ENCODE data around the gene YPEL1.
"Not testable (repeated sequence)": the region's sequence is repeated elsewhere in the genome, so short reads cannot be mapped to it uniquely, and the experiment has no call there.

Gene YPEL1

GRCh38 chr22:21729184-21729583 lies 6.4 kb downstream of the YPEL1 start:
- H2BK5ac ChIP-seq (ENCODE audit: low read depth, low read length, poor library complexity); H2AK5ac ChIP-seq (ENCODE audit: low read length); H3K18ac ChIP-seq (ENCODE audit: low read length); H3K36me3 ChIP-seq (ENCODE audit: control insufficient read depth in 1 of 2, insufficient read depth in 2 of 2, low read length in 2 of 2); H3K4me1 ChIP-seq (ENCODE audit: control insufficient read depth in 1 of 2, insufficient read depth in 2 of 2, low read length in 2 of 2); H4K12ac ChIP-seq (ENCODE audit: low read depth, low read length); H3K14ac ChIP-seq (ENCODE audit: low read length); H2AFZ ChIP-seq (ENCODE audit: insufficient read depth, low read length, poor library complexity); H3K9me3 ChIP-seq (ENCODE audit: insufficient read depth, low read depth, low read length); H3K4me3 ChIP-seq (ENCODE audit: low read depth, low read length); H4K91ac ChIP-seq (ENCODE audit: low read depth, low read length); H2BK12ac ChIP-seq (ENCODE audit: low read length); H3K23ac ChIP-seq (ENCODE audit: low read length); H3K79me1 ChIP-seq (ENCODE audit: low read length); H4K8ac ChIP-seq (ENCODE audit: low read depth, low read length); H3K79me2 ChIP-seq (ENCODE audit: control insufficient read depth, insufficient read depth, low read length, poor library complexity); H3K9ac ChIP-seq (ENCODE audit: low read length); H3K4ac ChIP-seq (ENCODE audit: low read depth, low read length); H3K4me2 ChIP-seq (ENCODE audit: low read length); H3K27me3 ChIP-seq (ENCODE audit: insufficient read depth, low read length); H2BK120ac ChIP-seq (ENCODE audit: insufficient read depth, low read length, poor library complexity); DNase-seq; H3K27ac ChIP-seq (ENCODE audit: low read depth, low read length): not testable (repeated sequence)
- no CpG with 5 or more reads among the region's 3 CpGs for WGBS (ENCODE audit: extremely low coverage, insufficient coverage, insufficient read length)

DNA sequence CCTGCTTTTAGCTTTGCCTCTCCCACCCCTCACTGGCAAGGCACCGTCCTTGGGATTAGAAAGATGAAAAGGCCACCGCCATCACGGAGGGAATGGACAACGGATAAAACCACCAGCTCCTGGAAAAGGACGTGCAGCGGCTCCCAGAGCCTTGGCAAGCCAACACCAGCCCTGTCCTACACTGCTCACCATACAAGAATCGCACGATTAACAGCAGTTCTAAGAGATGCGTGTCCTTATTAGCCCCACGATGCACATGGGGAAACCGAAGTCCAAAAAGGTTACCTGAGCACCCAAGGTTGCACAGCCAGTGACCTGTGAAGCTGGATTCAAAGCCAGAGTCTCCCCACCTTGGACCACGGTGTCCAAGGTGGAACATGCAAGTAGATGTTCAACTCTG lies 7.3 kb downstream of the YPEL1 start:
- H3K9me3 ChIP-seq (ENCODE audit: insufficient read depth, low read depth, low read length): no peaks in the 10 kb centered on the region
- H2BK5ac ChIP-seq (ENCODE audit: low read depth, low read length, poor library complexity): no peak overlapping the region
- DNase-seq: no peak
- H3K14ac ChIP-seq (ENCODE audit: low read length): no peak overlapping the region
- no peaks in the 10 kb centered on the region for H3K79me1 ChIP-seq (ENCODE audit: low read length)
- no peak overlapping the region for H3K4me3 ChIP-seq (ENCODE audit: low read depth, low read length)
- no peaks in the 10 kb centered on the region for H3K36me3 ChIP-seq (ENCODE audit: control insufficient read depth in 1 of 2, insufficient read depth in 2 of 2, low read length in 2 of 2)
- H3K4me2 ChIP-seq (ENCODE audit: low read length): no peak overlapping the region
- H2AFZ ChIP-seq (ENCODE audit: insufficient read depth, low read length, poor library complexity): no peak overlapping the region
- H3K27me3 ChIP-seq (ENCODE audit: insufficient read depth, low read length): no peaks in the 10 kb centered on the region
- no peak overlapping the region for H3K18ac ChIP-seq (ENCODE audit: low read length)
- H4K12ac ChIP-seq (ENCODE audit: low read depth, low read length): no peak overlapping the region
- H3K4me1 ChIP-seq (ENCODE audit: control insufficient read depth in 1 of 2, insufficient read depth in 2 of 2, low read length in 2 of 2): no peaks in the 10 kb centered on the region
- H2BK120ac ChIP-seq (ENCODE audit: insufficient read depth, low read length, poor library complexity): no peak overlapping the region
- H3K23ac ChIP-seq (ENCODE audit: low read length): no peak overlapping the region
- H4K91ac ChIP-seq (ENCODE audit: low read depth, low read length): no peak overlapping the region
- no peak overlapping the region for H4K8ac ChIP-seq (ENCODE audit: low read depth, low read length)
- no peak overlapping the region for H3K27ac ChIP-seq (ENCODE audit: low read depth, low read length)
- H3K9ac ChIP-seq (ENCODE audit: low read length): no peak overlapping the region
- H2BK12ac ChIP-seq (ENCODE audit: low read length): no peak overlapping the region
- H2AK5ac ChIP-seq (ENCODE audit: low read length): no peak overlapping the region
- WGBS (ENCODE audit: extremely low coverage, insufficient coverage, insufficient read length): no CpG with 5 or more reads among the region's 12 CpGs
- H3K79me2 ChIP-seq (ENCODE audit: control insufficient read depth, insufficient read depth, low read length, poor library complexity): no peaks in the 10 kb centered on the region
- no peak overlapping the region for H3K4ac ChIP-seq (ENCODE audit: low read depth, low read length)

- no peak overlapping the region for H3K4ac ChIP-seq (ENCODE audit: low read depth, low read length)
- no peak overlapping the region for H4K12ac ChIP-seq (ENCODE audit: low read depth, low read length)
- H3K9ac ChIP-seq (ENCODE audit: low read length): no peak overlapping the region
- no peak overlapping the region for H3K27ac ChIP-seq (ENCODE audit: low read depth, low read length)
- no peaks in the 10 kb centered on the region for H3K79me2 ChIP-seq (ENCODE audit: control insufficient read depth, insufficient read depth, low read length, poor library complexity)
- no peak overlapping the region for H4K91ac ChIP-seq (ENCODE audit: low read depth, low read length)
- no peak for DNase-seq
- H3K18ac ChIP-seq (ENCODE audit: low read length): no peak overlapping the region
- H3K9me3 ChIP-seq (ENCODE audit: insufficient read depth, low read depth, low read length): no peaks in the 10 kb centered on the region
- no CpG with 5 or more reads among the region's 10 CpGs for WGBS (ENCODE audit: extremely low coverage, insufficient coverage, insufficient read length)
- H2AFZ ChIP-seq (ENCODE audit: insufficient read depth, low read length, poor library complexity): no peak overlapping the region
- no peak overlapping the region for H3K4me2 ChIP-seq (ENCODE audit: low read length)
- no peaks in the 10 kb centered on the region for H3K79me1 ChIP-seq (ENCODE audit: low read length)
- H3K14ac ChIP-seq (ENCODE audit: low read length): no peak overlapping the region
- no peaks in the 10 kb centered on the region for H3K27me3 ChIP-seq (ENCODE audit: insufficient read depth, low read length)
- no peak overlapping the region for H3K4me3 ChIP-seq (ENCODE audit: low read depth, low read length)
- H2BK120ac ChIP-seq (ENCODE audit: insufficient read depth, low read length, poor library complexity): no peak overlapping the region
- no peak overlapping the region for H3K23ac ChIP-seq (ENCODE audit: low read length)
- no peaks in the 10 kb centered on the region for H3K4me1 ChIP-seq (ENCODE audit: control insufficient read depth in 1 of 2, insufficient read depth in 2 of 2, low read length in 2 of 2)
- H2AK5ac ChIP-seq (ENCODE audit: low read length): no peak overlapping the region
- H3K36me3 ChIP-seq (ENCODE audit: control insufficient read depth in 1 of 2, insufficient read depth in 2 of 2, low read length in 2 of 2): no peaks in the 10 kb centered on the region
- no peak overlapping the region for H2BK5ac ChIP-seq (ENCODE audit: low read depth, low read length, poor library complexity)
- H2BK12ac ChIP-seq (ENCODE audit: low read length): no peak overlapping the region
- no peak overlapping the region for H4K8ac ChIP-seq (ENCODE audit: low read depth, low read length)
These were observed 7.8 kb downstream of the YPEL1 start for GRCh38 chr22:21727768-21728167.

DNA sequence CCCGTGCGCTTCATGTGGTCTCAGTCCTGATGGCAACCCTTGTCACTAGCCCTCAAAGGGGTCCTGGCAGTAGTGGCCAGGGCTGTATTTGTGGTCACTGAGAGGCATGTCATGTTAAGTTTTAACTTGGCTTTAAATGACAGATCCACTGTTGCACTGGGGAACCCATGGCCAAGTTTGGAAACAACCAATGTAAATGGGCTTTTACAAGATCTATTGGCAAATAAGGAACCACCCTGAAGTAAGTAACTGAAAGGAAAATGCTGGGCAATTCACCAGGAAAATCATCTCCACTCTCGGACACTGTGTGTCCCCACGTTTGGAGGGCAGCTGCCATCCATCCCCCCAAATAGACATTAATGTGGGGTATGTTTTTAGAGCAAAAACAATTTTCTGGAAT lies 8.4 kb downstream of the YPEL1 start:
- Histone ChIP-seq H3K9ac (ENCODE audit: low read length) (no peak overlapping the region), H4K12ac (ENCODE audit: low read depth, low read length) (no peak overlapping the region), H2AFZ (ENCODE audit: insufficient read depth, low read length, poor library complexity) (no peak overlapping the region), H2BK12ac (ENCODE audit: low read length) (no peak overlapping the region), H3K79me1 (ENCODE audit: low read length) (no peaks in the 10 kb centered on the region), H3K4me1 (ENCODE audit: control insufficient read depth in 1 of 2, insufficient read depth in 2 of 2, low read length in 2 of 2) (no peaks in the 10 kb centered on the region), H4K91ac (ENCODE audit: low read depth, low read length) (no peak overlapping the region), H3K36me3 (ENCODE audit: control insufficient read depth in 1 of 2, insufficient read depth in 2 of 2, low read length in 2 of 2) (no peaks in the 10 kb centered on the region), H3K14ac (ENCODE audit: low read length) (no peak overlapping the region), H3K79me2 (ENCODE audit: control insufficient read depth, insufficient read depth, low read length, poor library complexity) (no peaks in the 10 kb centered on the region), H3K27me3 (ENCODE audit: insufficient read depth, low read length) (no peaks in the 10 kb centered on the region), H2AK5ac (ENCODE audit: low read length) (no peak overlapping the region), H2BK5ac (ENCODE audit: low read depth, low read length, poor library complexity) (no peak overlapping the region), H3K9me3 (ENCODE audit: insufficient read depth, low read depth, low read length) (no peaks in the 10 kb centered on the region), H3K27ac (ENCODE audit: low read depth, low read length) (no peak overlapping the region), H2BK120ac (ENCODE audit: insufficient read depth, low read length, poor library complexity) (no peak overlapping the region), H3K23ac (ENCODE audit: low read length) (no peak overlapping the region), H3K4ac (ENCODE audit: low read depth, low read length) (no peak overlapping the region), H4K8ac (ENCODE audit: low read depth, low read length) (no peak overlapping the region), H3K18ac (ENCODE audit: low read length) (no peak overlapping the region), H3K4me2 (ENCODE audit: low read length) (no peak overlapping the region), H3K4me3 (ENCODE audit: low read depth, low read length) (no peak overlapping the region)
- DNase-seq: no peak
- WGBS (ENCODE audit: extremely low coverage, insufficient coverage, insufficient read length): no CpG with 5 or more reads among the region's 4 CpGs
